Muscle of leg (tissue), 16 donors: Measurements from ENCODE around the gene EIF3L. TPM values are rescaled to one million over a fixed set of nuclear protein-coding genes. Genes with fewer than 3 reads are reported as not detected.
"Not testable (repeated sequence)": the region's sequence is repeated elsewhere in the genome, so short reads cannot be mapped to it uniquely, and the experiment has no call there.

ENCODE experiments used
- DNase-seq: peaks from one replicate; pipeline ENCODE4 v3.0.0; 2013
- H3K27ac ChIP-seq: one replicate; pipeline ENCODE4 v1.5.1; 2013; ENCODE audit warnings: mild to moderate bottlenecking, low read length, control low read depth
- H3K27me3 ChIP-seq: one replicate; pipeline ENCODE4 v1.6.1; 2013; ENCODE audit warnings: low read length; ENCODE audit not compliant: control insufficient read depth, insufficient read depth
- H3K36me3 ChIP-seq: one replicate; pipeline ENCODE4 v1.6.1; 2013; ENCODE audit warnings: low read length; ENCODE audit not compliant: control insufficient read depth, insufficient read depth
- H3K4me1 ChIP-seq: one replicate; pipeline ENCODE4 v1.6.1; 2013; ENCODE audit warnings: low read length; ENCODE audit not compliant: control insufficient read depth, insufficient read depth
- H3K4me3 ChIP-seq: one replicate; pipeline ENCODE4 v1.5.1; 2013; ENCODE audit warnings: low read length, control low read depth
- H3K9me3 ChIP-seq: replicated peaks from 2 replicates; pipeline ENCODE4 v1.6.1; 2013; ENCODE audit warnings: low read depth, low read length; ENCODE audit not compliant: control insufficient read depth
- WGBS: methylation state at CpG from one replicate; pipeline ENCODE4 v1.1.5; 2013; ENCODE audit warnings: missing lambda C conversion rate; ENCODE audit not compliant: insufficient coverage; 5-methylcytosine and 5-hydroxymethylcytosine counted together
- long read RNA-seq, 11 donors: transcript quantifications; one replicate each; lab custom pipeline, GENCODE V29; 2026
- polyA plus RNA-seq, 8 donors: library from polyadenylated mRNA; unstranded; fragments of 120-200 nt; gene quantifications; one replicate each; pipeline versions ENCODE4 v1.2.1 to v1.2.3, GENCODE V29; 2013; ENCODE audit warnings: inconsistent platforms in 1 of 8, low replicate concordance in 1 of 8; ENCODE audit not compliant: insufficient read length in 8 of 8, insufficient read depth in 1 of 8
- total RNA-seq: library from RNA; stranded (reverse); fragments of 120-200 nt; gene quantifications from one replicate; pipeline ENCODE4 v1.2.4, GENCODE V29; 2013

Gene EIF3L
- total RNA-seq, result 1,312 TPM
- polyA plus RNA-seq, result 1,000 to 10,000 TPM; 1,056 to 1,352 (median 1,211) TPM
- long read RNA-seq, donor 1, transcript EIF3L-209 (2 exons, 348 nt), result minor isoform, 9 of 181 reads
- long read RNA-seq, donor 1, transcript EIF3L-203 (13 exons, 3,220 nt), result major isoform, 102 of 181 reads
- long read RNA-seq, donor 1, partial matches to known transcripts, result 67 of 181 reads
- long read RNA-seq, donor 1, other reads (novel, unspliced or antisense), result 0 of 181 reads
- long read RNA-seq, donor 2, transcript EIF3L-203 (13 exons, 3,220 nt), result major isoform, 16 of 18 reads
- long read RNA-seq, donor 2, partial matches to known transcripts, result 0 of 18 reads
- long read RNA-seq, donor 2, other reads (novel, unspliced or antisense), result 0 of 18 reads
- long read RNA-seq, donor 3, transcript EIF3L-209 (2 exons, 348 nt), result minor isoform, 6 of 496 reads
- long read RNA-seq, donor 3, transcript EIF3L-203 (13 exons, 3,220 nt), result major isoform, 318 of 496 reads
- long read RNA-seq, donor 3, partial matches to known transcripts, result 138 of 496 reads
- long read RNA-seq, donor 3, other reads (novel, unspliced or antisense), result 31 of 496 reads
- long read RNA-seq, donor 4, transcript EIF3L-203 (13 exons, 3,220 nt), result major isoform, 114 of 191 reads
- long read RNA-seq, donor 4, transcript EIF3L-209 (2 exons, 348 nt), result minor isoform, 7 of 191 reads
- long read RNA-seq, donor 4, partial matches to known transcripts, result 69 of 191 reads
- long read RNA-seq, donor 4, other reads (novel, unspliced or antisense), result 0 of 191 reads
- long read RNA-seq, donor 5, transcript EIF3L-209 (2 exons, 348 nt), result minor isoform, 19 of 821 reads
- long read RNA-seq, donor 5, transcript EIF3L-213 (6 exons, 1,294 nt), result minor isoform, 6 of 821 reads
- long read RNA-seq, donor 5, transcript EIF3L-203 (13 exons, 3,220 nt), result major isoform, 457 of 821 reads
- long read RNA-seq, donor 5, partial matches to known transcripts, result 290 of 821 reads
- long read RNA-seq, donor 5, other reads (novel, unspliced or antisense), result 49 of 821 reads
- long read RNA-seq, donor 6, transcript EIF3L-203 (13 exons, 3,220 nt), result major isoform, 352 of 611 reads
- long read RNA-seq, donor 6, transcript EIF3L-209 (2 exons, 348 nt), result minor isoform, 17 of 611 reads
- long read RNA-seq, donor 6, partial matches to known transcripts, result 202 of 611 reads
- long read RNA-seq, donor 6, other reads (novel, unspliced or antisense), result 36 of 611 reads
- long read RNA-seq, donor 7, transcript EIF3L-209 (2 exons, 348 nt), result minor isoform, 26 of 395 reads
- long read RNA-seq, donor 7, transcript EIF3L-203 (13 exons, 3,220 nt), result major isoform, 191 of 395 reads
- long read RNA-seq, donor 7, partial matches to known transcripts, result 169 of 395 reads
- long read RNA-seq, donor 7, other reads (novel, unspliced or antisense), result 6 of 395 reads
- long read RNA-seq, donor 8, transcript EIF3L-209 (2 exons, 348 nt), result minor isoform, 21 of 327 reads
- long read RNA-seq, donor 8, transcript EIF3L-203 (13 exons, 3,220 nt), result major isoform, 190 of 327 reads
- long read RNA-seq, donor 8, partial matches to known transcripts, result 109 of 327 reads
- long read RNA-seq, donor 8, other reads (novel, unspliced or antisense), result 5 of 327 reads
- long read RNA-seq, donor 9, transcript EIF3L-209 (2 exons, 348 nt), result minor isoform, 6 of 307 reads
- long read RNA-seq, donor 9, transcript EIF3L-203 (13 exons, 3,220 nt), result major isoform, 146 of 307 reads
- long read RNA-seq, donor 9, partial matches to known transcripts, result 155 of 307 reads
- long read RNA-seq, donor 9, other reads (novel, unspliced or antisense), result 0 of 307 reads
- long read RNA-seq, donor 10, transcript EIF3L-209 (2 exons, 348 nt), result minor isoform, 30 of 413 reads
- long read RNA-seq, donor 10, transcript EIF3L-203 (13 exons, 3,220 nt), result major isoform, 223 of 413 reads
- long read RNA-seq, donor 10, partial matches to known transcripts, result 146 of 413 reads
- long read RNA-seq, donor 10, other reads (novel, unspliced or antisense), result 12 of 413 reads
- long read RNA-seq, donor 11, transcript EIF3L-203 (13 exons, 3,220 nt), result major isoform, 195 of 333 reads
- long read RNA-seq, donor 11, transcript EIF3L-213 (6 exons, 1,294 nt), result minor isoform, 5 of 333 reads
- long read RNA-seq, donor 11, transcript EIF3L-209 (2 exons, 348 nt), result minor isoform, 6 of 333 reads
- long read RNA-seq, donor 11, partial matches to known transcripts, result 113 of 333 reads
- long read RNA-seq, donor 11, other reads (novel, unspliced or antisense), result 14 of 333 reads

DNA sequence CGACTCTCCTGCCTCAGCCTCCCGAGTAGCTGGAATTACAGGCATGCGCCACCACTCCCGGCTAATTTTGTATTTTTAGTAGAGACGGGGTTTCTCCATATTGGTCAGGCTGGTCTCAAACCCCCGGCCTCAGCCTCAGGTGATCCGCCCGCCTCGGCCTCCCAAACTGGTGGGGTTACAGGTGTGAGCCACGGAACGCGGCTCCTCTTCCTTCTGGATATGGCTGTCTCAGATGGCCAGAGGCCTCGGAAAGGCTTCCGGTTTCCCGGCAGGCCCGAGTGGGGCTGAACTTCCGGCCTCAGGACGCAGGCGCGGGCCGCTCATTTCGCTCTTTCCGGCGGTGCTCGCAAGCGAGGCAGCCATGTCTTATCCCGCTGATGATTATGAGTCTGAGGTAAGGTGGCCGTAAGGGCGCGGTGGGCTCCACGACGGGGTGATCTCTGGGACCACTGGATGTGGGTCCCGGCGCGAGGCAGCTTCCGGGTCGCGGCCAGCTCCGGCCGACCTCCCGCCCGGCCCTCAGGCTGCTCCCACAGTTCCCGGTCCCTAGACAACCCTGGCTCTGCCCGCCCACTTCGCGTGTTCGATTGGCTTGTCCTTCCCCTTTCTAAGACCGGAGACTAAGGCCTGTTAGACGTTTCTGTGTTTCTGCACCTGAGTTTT lies at the start of gene EIF3L:
TSS of gene EIF3L (plus strand) at position 331 of the 663 bp plus-strand sequence. CDS start at position 362, 31 bp downstream.
- Histone ChIP-seq H3K4me3 (peak within 1 kb of the TSS; percentile 98), H3K4me1 (peaks cover 16% of the 10 kb centered on the region), H3K36me3 (peaks cover 32% of the 10 kb centered on the region), H3K27ac (peak within 1 kb of the TSS; percentile 93), H3K27me3 (no peaks in the 10 kb centered on the region), H3K9me3 (peaks cover 4% of the 10 kb centered on the region)
- 0% methylated on average over 46 of the region's 49 CpGs for WGBS
- DNase-seq, result peak; percentile 96

DNA sequence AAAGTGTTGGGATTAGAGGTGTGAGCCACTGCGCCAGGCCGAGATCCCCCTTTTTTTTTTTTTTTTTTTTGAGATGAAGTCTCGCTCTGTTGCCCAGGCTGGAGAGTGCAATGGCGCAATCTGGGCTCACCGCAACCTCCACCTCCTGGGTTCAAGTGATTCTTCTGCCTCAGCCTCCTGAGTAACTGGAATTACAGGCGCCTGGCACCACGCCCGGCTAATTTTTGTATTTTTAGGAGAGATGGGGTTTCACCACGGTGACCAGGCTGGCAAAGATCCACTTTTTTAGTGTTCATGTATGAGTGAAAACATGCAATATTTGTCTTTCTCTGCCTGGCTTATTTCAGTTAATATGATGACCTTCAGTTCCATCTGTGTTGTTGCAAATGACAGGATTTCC lies 49.2 kb upstream of the EIF3L start:
- 100% methylated on average over 2 of the region's 9 CpGs for WGBS
- peaks cover 28% of the 10 kb centered on the region for H3K4me1 ChIP-seq
- not testable (repeated sequence) for H3K4me3 ChIP-seq, DNase-seq, H3K27ac ChIP-seq, H3K9me3 ChIP-seq, H3K36me3 ChIP-seq
- H3K27me3 ChIP-seq, result peaks cover 12% of the 10 kb centered on the region

DNA sequence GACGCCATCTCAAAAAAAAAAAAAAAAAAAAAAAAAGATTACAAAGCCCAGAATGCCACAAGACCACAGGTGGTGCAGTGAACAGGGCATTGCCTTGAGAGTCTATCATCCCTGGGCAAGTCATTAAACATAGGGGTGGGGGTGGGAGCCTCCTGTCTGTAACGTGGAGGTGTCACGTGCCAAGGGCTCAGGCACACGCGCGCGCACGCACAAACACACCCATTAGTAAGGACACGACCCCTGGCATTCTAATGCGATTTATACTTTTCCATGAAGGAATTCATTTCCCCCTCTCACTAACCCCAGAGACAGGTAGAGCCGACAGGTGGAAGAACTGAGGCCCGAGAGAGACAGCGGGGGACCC lies 47.3 kb upstream of the EIF3L start:
- Histone ChIP-seq H3K27ac (no peak overlapping the region), H3K4me1 (peaks cover 36% of the 10 kb centered on the region), H3K4me3 (peak overlapping the region; percentile 77), H3K9me3 (no peaks in the 10 kb centered on the region), H3K36me3 (no peaks in the 10 kb centered on the region), H3K27me3 (peaks cover 12% of the 10 kb centered on the region)
- no peak for DNase-seq
- WGBS, result 3% methylated on average over 5 of the region's 13 CpGs

DNA sequence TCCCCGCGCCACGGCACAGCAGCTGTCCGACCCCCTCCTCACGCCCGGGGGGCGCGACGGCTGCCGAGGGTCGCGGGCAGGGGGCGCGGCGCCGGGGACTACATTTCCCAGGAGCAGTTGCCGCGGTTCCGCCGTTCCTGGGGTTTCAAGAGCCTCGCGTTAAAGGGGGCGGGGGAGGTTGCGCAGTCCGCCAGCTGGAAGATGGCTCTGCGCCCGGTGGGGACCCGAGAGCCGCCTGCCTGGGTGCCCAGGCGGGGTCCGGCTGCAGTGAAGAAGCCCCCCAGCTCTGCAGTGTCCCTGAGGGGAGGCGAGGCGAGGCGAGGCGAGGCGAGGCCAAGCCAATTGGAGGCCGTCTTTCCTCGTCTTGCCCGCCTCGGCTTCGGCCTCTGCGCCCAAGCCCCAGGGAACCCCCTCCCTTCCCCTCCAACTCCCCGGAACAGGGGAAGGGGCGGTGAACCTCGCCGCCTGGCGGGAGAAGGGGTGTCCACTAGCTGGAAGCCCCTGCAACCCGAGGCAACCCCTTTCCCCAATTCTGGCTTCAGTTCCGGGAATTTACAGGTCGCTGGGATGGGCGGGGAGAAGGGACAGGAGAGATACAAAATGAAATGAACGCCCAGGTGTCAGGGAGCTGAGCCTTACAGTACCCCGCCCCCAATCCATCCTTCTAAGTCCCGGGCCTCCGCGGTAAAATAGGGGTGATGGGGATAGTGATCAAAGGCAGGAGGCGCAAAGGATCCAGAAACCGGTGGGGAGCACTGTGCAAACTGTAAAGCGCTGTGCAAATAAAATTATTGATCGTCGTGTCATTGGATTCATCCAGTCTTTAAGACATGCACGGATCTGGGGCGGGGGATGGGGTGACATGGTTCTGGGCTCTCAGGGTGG lies 46.7 kb upstream of the EIF3L start:
- WGBS, result 3% methylated on average over 47 of the region's 63 CpGs
- peak overlapping the region; percentile 77 for H3K4me3 ChIP-seq
- DNase-seq, result peak; percentile 85
- H3K9me3 ChIP-seq, result no peaks in the 10 kb centered on the region
- H3K27me3 ChIP-seq, result peaks cover 14% of the 10 kb centered on the region
- peaks cover 39% of the 10 kb centered on the region for H3K4me1 ChIP-seq
- H3K27ac ChIP-seq, result no peak overlapping the region
- H3K36me3 ChIP-seq, result no peaks in the 10 kb centered on the region

DNA sequence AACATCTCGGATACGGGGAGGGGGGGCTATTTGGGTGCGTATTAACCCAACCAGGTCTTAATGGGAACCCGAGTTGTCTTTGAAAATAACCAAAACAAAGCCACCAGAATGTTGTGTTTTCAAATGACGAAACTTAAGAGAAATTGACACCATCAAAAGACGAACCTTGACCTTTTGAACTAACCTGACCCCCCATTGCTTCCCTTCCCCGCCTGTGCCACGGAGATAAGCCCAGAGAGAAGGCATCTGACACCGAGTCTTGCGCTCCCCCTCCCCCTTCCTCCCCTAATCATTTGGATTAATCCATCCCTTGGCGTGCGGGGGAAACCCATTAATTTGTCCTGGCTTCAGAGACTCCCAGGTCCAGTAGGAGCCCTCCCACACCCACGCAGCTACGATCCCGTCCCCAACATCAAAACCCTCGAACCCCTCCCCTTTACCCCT lies 46.0 kb upstream of the EIF3L start:
- Histone ChIP-seq H3K36me3 (no peaks in the 10 kb centered on the region), H3K4me1 (peaks cover 44% of the 10 kb centered on the region), H3K4me3 (no peak overlapping the region), H3K27ac (no peak overlapping the region), H3K27me3 (peaks cover 14% of the 10 kb centered on the region), H3K9me3 (no peaks in the 10 kb centered on the region)
- no peak for DNase-seq
- 36% methylated on average over 13 of the region's 16 CpGs for WGBS

DNA sequence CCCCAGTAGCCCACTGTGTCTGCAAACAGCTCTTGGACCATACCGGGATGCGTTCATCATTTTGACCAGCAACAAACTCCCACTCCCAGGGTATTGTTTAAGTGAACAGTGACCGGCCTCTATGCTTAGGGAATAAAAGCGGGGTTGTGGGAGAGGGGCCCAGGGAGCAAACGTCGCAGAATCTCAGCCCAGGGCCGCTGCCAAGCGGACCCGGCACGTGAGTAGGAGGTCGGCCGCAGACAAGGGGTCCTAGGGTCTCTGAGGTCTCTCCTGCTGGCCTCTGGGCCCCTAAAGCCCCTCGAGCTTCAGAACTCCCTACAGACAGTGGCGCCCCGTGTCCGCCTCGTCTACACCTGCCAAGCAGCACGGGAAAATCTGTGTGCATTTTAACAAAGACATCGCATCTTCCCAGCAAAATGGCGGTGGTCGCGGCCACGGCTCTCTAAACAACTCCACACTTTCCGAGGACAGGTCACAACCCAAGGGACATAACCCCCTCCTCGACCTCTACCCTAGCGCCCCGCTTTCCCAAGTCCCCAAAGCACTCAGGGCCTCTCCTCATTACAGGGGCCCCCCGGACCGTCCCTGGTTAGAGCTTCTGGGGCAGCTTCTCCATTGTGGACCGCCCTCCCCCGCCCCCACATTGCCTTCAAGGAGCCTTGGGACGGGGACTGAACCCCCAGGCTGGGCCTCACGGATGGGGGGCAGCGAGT lies 45.4 kb upstream of the EIF3L start:
- H3K4me1 ChIP-seq, result peaks cover 49% of the 10 kb centered on the region
- peaks cover 14% of the 10 kb centered on the region for H3K27me3 ChIP-seq
- peak overlapping the region; percentile 7 for H3K27ac ChIP-seq
- H3K36me3 ChIP-seq, result no peaks in the 10 kb centered on the region
- WGBS, result 30% methylated on average over 26 of the region's 34 CpGs
- no peaks in the 10 kb centered on the region for H3K9me3 ChIP-seq
- H3K4me3 ChIP-seq, result peak overlapping the region; percentile 94
- DNase-seq, result no peak

DNA sequence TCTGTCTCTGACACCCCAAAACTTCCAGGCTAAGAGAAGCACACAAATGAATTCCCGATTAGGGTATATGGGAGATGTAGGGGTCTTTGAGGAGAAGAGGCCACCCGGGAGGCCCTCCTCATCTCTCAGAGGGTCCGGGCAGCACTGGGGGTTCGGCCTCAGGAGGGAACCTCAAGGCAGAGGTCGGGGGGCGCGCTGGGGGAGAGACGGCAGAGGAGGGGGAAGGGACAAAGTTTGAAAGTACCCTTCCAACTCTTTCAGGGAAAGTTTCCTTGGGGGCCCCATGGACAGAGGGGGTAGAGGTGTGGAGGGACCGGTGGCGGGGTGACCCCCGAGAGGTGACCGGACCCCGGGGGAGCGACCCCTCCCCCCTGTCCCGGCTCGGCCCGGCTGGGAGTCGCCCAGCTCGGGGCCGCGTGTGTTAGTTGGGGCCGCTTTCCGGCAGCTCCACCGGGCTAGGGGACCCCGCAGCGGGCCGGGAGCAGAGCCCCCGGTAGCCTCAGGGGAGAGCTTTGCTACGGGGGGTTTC lies 44.8 kb upstream of the EIF3L start:
- H3K27me3 ChIP-seq, result peaks cover 14% of the 10 kb centered on the region
- H3K36me3 ChIP-seq, result peaks cover 6% of the 10 kb centered on the region
- DNase-seq, result no peak
- peak overlapping the region; percentile 98 for H3K27ac ChIP-seq
- peak overlapping the region; percentile 94 for H3K4me3 ChIP-seq
- 0% methylated on average over 16 of the region's 29 CpGs for WGBS
- no peaks in the 10 kb centered on the region for H3K9me3 ChIP-seq
- peaks cover 56% of the 10 kb centered on the region for H3K4me1 ChIP-seq
